ENCODE results near the gene HAPLN3. TPM values are rescaled to one million over a fixed set of nuclear protein-coding genes. Genes with fewer than 3 reads are reported as not detected.

The HAPLN3 gene
- total and polyA plus RNA-seq, 4 donors: 0.21 to 0.51 (median 0.34) TPM

DNA sequence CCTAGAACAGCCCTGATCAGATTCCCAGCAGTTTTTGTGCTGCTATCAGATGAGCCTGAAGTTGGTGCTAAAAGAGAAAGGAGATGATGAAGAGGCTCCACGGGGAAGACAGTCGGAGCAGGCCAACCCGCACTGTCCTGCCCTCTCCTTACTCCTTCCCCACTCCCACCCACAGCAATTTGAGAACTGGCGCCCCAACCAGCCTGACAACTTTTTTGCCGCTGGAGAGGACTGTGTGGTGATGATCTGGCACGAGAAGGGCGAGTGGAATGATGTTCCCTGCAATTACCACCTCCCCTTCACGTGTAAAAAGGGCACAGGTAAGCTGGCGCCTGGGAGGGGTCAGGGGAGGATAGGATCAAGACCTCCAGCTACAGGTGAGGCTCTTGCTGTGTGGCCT lies 22.6 kb downstream of the HAPLN3 start:
- no peaks in the 10 kb centered on the region for H3K36me3 ChIP-seq (ENCODE audit: control insufficient read depth in 4 of 4, insufficient read depth in 3 of 4, low read depth in 1 of 4, low read length in 3 of 4)
- H3K4me1 ChIP-seq (ENCODE audit: control insufficient read depth in 4 of 4, insufficient read depth in 4 of 4, low read length in 3 of 4): no peaks in the 10 kb centered on the region
- WGBS: 59% methylated on average over 9 of the region's 9 CpGs
- peaks cover 0 to 5% (median 0%) of the 10 kb centered on the region in 4 donors for H3K27me3 ChIP-seq (ENCODE audit: control insufficient read depth in 4 of 4, insufficient read depth in 4 of 4, low read length in 3 of 4)
- DNase-seq (ENCODE audit: low spot score): no peak
- H3K9ac ChIP-seq (ENCODE audit: low read depth in 1 of 2, low read length in 2 of 2): no peak overlapping the region
- H3K9me3 ChIP-seq (ENCODE audit: control insufficient read depth in 4 of 4, low read length in 3 of 4): no peaks in the 10 kb centered on the region
- no peak overlapping the region for H3K4me3 ChIP-seq (ENCODE audit: low read depth in 1 of 3, low read length in 3 of 3)
- no peak overlapping the region for H3K27ac ChIP-seq (ENCODE audit: low read depth in 1 of 2, low read length in 2 of 2)
- TF ChIP-seq HNF4A (conservative IDR thresholded peaks at IDR 0.05) (no peak), RXRA (IDR thresholded peaks at IDR 0.05) (no peak), HNF4G (IDR thresholded peaks at IDR 0.05) (no peak), EGR1 (IDR thresholded peaks at IDR 0.05; ENCODE audit: low read depth in 2 of 2) (no peak), YY1 (IDR thresholded peaks at IDR 0.05) (no peak), FOXA1 (IDR thresholded peaks at IDR 0.05) (no peak), TAF1 (conservative IDR thresholded peaks at IDR 0.05) (no peak), GABPA (IDR thresholded peaks at IDR 0.05 in 1 of 2, conservative IDR thresholded peaks at IDR 0.05 in 1 of 2) (no peak)
- TF ChIP-seq, protein P1, sequence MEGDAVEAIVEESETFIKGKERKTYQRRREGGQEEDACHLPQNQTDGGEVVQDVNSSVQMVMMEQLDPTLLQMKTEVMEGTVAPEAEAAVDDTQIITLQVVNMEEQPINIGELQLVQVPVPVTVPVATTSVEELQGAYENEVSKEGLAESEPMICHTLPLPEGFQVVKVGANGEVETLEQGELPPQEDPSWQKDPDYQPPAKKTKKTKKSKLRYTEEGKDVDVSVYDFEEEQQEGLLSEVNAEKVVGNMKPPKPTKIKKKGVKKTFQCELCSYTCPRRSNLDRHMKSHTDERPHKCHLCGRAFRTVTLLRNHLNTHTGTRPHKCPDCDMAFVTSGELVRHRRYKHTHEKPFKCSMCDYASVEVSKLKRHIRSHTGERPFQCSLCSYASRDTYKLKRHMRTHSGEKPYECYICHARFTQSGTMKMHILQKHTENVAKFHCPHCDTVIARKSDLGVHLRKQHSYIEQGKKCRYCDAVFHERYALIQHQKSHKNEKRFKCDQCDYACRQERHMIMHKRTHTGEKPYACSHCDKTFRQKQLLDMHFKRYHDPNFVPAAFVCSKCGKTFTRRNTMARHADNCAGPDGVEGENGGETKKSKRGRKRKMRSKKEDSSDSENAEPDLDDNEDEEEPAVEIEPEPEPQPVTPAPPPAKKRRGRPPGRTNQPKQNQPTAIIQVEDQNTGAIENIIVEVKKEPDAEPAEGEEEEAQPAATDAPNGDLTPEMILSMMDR (IDR thresholded peaks at IDR 0.05; ENCODE audit: low read depth, low read length, missing input control): no peak
- TF ChIP-seq, protein P2, sequence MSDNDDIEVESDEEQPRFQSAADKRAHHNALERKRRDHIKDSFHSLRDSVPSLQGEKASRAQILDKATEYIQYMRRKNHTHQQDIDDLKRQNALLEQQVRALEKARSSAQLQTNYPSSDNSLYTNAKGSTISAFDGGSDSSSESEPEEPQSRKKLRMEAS (IDR thresholded peaks at IDR 0.05): no peak
- TF ChIP-seq, protein P3, sequence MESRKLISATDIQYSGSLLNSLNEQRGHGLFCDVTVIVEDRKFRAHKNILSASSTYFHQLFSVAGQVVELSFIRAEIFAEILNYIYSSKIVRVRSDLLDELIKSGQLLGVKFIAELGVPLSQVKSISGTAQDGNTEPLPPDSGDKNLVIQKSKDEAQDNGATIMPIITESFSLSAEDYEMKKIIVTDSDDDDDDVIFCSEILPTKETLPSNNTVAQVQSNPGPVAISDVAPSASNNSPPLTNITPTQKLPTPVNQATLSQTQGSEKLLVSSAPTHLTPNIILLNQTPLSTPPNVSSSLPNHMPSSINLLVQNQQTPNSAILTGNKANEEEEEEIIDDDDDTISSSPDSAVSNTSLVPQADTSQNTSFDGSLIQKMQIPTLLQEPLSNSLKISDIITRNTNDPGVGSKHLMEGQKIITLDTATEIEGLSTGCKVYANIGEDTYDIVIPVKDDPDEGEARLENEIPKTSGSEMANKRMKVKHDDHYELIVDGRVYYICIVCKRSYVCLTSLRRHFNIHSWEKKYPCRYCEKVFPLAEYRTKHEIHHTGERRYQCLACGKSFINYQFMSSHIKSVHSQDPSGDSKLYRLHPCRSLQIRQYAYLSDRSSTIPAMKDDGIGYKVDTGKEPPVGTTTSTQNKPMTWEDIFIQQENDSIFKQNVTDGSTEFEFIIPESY (IDR thresholded peaks at IDR 0.05): no peak
- TF ChIP-seq, protein P4, sequence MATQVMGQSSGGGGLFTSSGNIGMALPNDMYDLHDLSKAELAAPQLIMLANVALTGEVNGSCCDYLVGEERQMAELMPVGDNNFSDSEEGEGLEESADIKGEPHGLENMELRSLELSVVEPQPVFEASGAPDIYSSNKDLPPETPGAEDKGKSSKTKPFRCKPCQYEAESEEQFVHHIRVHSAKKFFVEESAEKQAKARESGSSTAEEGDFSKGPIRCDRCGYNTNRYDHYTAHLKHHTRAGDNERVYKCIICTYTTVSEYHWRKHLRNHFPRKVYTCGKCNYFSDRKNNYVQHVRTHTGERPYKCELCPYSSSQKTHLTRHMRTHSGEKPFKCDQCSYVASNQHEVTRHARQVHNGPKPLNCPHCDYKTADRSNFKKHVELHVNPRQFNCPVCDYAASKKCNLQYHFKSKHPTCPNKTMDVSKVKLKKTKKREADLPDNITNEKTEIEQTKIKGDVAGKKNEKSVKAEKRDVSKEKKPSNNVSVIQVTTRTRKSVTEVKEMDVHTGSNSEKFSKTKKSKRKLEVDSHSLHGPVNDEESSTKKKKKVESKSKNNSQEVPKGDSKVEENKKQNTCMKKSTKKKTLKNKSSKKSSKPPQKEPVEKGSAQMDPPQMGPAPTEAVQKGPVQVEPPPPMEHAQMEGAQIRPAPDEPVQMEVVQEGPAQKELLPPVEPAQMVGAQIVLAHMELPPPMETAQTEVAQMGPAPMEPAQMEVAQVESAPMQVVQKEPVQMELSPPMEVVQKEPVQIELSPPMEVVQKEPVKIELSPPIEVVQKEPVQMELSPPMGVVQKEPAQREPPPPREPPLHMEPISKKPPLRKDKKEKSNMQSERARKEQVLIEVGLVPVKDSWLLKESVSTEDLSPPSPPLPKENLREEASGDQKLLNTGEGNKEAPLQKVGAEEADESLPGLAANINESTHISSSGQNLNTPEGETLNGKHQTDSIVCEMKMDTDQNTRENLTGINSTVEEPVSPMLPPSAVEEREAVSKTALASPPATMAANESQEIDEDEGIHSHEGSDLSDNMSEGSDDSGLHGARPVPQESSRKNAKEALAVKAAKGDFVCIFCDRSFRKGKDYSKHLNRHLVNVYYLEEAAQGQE (IDR thresholded peaks at IDR 0.05): no peak

DNA sequence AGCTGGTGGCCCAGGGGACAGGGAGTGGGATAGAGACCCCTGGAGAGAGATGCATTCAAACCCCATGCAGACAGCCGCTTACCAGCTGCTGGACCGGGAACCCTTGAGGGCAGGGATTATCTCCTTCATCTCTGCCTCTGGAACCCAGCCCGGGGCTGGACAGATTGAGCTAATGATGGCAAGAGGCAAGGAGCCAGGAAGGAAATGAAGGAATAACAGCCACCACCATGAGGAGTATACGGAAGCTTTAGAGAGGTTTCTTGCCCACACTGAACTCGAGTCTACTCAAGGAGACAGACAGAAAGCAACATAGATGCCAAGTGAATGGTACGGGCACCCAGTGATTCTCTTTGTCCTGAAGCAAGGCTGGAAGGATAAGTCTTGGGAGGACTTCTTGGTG lies 23.2 kb downstream of the HAPLN3 start:
- TF ChIP-seq FOXA2 (IDR thresholded peaks at IDR 0.05): no peak
- no peak for TF ChIP-seq JUND (IDR thresholded peaks at IDR 0.05)
- TF ChIP-seq SP1 (IDR thresholded peaks at IDR 0.05): no peak
- TF ChIP-seq, protein P1 (IDR thresholded peaks at IDR 0.05; ENCODE audit: low read depth, low read length, missing input control): no peak
- TF ChIP-seq RXRA (IDR thresholded peaks at IDR 0.05): no peak
- no peak for TF ChIP-seq FOXA1 (IDR thresholded peaks at IDR 0.05)
- no peak for TF ChIP-seq NR2F2 (IDR thresholded peaks at IDR 0.05)
- TF ChIP-seq, protein P5, sequence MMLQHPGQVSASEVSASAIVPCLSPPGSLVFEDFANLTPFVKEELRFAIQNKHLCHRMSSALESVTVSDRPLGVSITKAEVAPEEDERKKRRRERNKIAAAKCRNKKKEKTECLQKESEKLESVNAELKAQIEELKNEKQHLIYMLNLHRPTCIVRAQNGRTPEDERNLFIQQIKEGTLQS (IDR thresholded peaks at IDR 0.05): no peak
- TF ChIP-seq EGR1 (IDR thresholded peaks at IDR 0.05; ENCODE audit: low read depth in 2 of 2): no peak
- TF ChIP-seq GABPA (IDR thresholded peaks at IDR 0.05 in 1 of 2, conservative IDR thresholded peaks at IDR 0.05 in 1 of 2): no peak
- TF ChIP-seq TAF1 (conservative IDR thresholded peaks at IDR 0.05): no peak
- TF ChIP-seq, protein P2 (IDR thresholded peaks at IDR 0.05): no peak
- TF ChIP-seq RAD21 (IDR thresholded peaks at IDR 0.05): no peak
- TF ChIP-seq HNF4G (IDR thresholded peaks at IDR 0.05): no peak
- no peak for TF ChIP-seq YY1 (IDR thresholded peaks at IDR 0.05)
- no peak for TF ChIP-seq HNF4A (conservative IDR thresholded peaks at IDR 0.05)
- H3K4me3 ChIP-seq (ENCODE audit: low read depth in 1 of 3, low read length in 3 of 3): no peak overlapping the region
- peaks cover 0 to 5% (median 0%) of the 10 kb centered on the region in 4 donors for H3K27me3 ChIP-seq (ENCODE audit: control insufficient read depth in 4 of 4, insufficient read depth in 4 of 4, low read length in 3 of 4)
- whole genome bisulfite sequencing: 77% methylated on average over 6 of the region's 6 CpGs
- H3K9ac ChIP-seq (ENCODE audit: low read depth in 1 of 2, low read length in 2 of 2): no peak overlapping the region
- no peak overlapping the region for H3K27ac ChIP-seq (ENCODE audit: low read depth in 1 of 2, low read length in 2 of 2)
- no peaks in the 10 kb centered on the region for H3K9me3 ChIP-seq (ENCODE audit: control insufficient read depth in 4 of 4, low read length in 3 of 4)
- H3K4me1 ChIP-seq (ENCODE audit: control insufficient read depth in 4 of 4, insufficient read depth in 4 of 4, low read length in 3 of 4): no peaks in the 10 kb centered on the region
- no peak for DNase-seq (ENCODE audit: low spot score)
- no peaks in the 10 kb centered on the region for H3K36me3 ChIP-seq (ENCODE audit: control insufficient read depth in 4 of 4, insufficient read depth in 3 of 4, low read depth in 1 of 4, low read length in 3 of 4)

Data from liver (tissue), 9 donors.